Panc1 (cell line): ENCODE results near the gene CBX4.

Source experiments
- CTCF ChIP-seq: fragments of 450-650 bp; IDR thresholded peaks from 2 replicates; pipeline ENCODE4 v1.5.1; 2017; ENCODE audit warnings: mild to moderate bottlenecking
- POLR2AphosphoS5 ChIP-seq: IDR thresholded peaks from 2 replicates; pipeline ENCODE4 v1.6.1; 2012; ENCODE audit warnings: mild to moderate bottlenecking, low read depth, low read length, moderate library complexity
- TCF7L2 ChIP-seq: IDR thresholded peaks from 2 replicates; pipeline ENCODE4 v1.6.1; 2011; ENCODE audit warnings: mild to moderate bottlenecking, low read depth, low read length, inconsistent platforms
- TF ChIP-seq, protein P1 (sequence below), 2 experiments: IDR thresholded peaks; 2 replicates each; pipeline ENCODE4 v1.6.1; 2011 to 2012; ENCODE audit warnings: low read depth in 2 of 2, control low read depth in 1 of 2, low read length in 1 of 2, mild to moderate bottlenecking in 1 of 2, moderate library complexity in 1 of 2; ENCODE audit not compliant: insufficient read depth in 1 of 2

DNA sequence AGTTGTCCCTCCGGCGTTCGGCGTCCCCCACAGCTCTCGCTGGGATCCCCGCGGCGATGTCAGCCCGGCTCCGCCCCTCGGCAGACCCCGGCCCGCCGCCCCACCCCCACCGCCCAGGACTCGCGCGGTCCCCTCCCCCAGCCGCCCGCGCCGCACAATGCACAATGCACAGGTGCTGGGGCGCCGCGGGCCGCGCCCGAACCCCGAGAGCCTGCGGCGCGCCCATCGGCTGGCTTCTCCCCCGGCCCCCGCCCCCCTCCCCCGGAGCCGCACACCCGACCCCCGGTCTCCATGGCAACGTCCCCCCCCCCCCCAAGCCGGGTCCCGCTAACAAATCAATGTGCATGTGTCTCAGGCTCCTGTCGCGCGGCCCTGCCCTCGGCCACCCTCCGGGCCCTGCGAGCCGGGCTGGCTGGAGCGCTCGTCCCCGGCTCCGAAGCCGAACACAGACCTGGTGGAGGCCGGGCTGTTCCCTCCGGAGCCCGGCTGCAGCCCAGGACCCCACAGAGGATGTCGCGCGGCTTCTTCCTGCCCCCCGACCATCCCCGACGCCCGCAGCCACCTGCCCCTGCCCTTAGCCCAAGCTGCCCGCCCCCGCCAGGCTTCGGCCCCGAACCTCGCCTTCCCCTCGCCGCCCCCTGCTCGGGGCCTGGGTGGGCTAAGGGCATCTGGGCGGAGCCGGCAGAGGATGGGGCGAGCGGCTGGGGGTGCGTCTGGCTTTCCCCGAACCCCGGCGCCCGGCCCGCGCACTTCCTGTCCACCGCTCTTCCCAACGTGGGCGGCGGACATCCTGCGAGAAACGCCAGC, 41.5 kb downstream of the CBX4 start:
- no peak for TF ChIP-seq CTCF
- no peak for TF ChIP-seq TCF7L2
- no peak for TF ChIP-seq POLR2AphosphoS5
- TF ChIP-seq, protein P1, sequence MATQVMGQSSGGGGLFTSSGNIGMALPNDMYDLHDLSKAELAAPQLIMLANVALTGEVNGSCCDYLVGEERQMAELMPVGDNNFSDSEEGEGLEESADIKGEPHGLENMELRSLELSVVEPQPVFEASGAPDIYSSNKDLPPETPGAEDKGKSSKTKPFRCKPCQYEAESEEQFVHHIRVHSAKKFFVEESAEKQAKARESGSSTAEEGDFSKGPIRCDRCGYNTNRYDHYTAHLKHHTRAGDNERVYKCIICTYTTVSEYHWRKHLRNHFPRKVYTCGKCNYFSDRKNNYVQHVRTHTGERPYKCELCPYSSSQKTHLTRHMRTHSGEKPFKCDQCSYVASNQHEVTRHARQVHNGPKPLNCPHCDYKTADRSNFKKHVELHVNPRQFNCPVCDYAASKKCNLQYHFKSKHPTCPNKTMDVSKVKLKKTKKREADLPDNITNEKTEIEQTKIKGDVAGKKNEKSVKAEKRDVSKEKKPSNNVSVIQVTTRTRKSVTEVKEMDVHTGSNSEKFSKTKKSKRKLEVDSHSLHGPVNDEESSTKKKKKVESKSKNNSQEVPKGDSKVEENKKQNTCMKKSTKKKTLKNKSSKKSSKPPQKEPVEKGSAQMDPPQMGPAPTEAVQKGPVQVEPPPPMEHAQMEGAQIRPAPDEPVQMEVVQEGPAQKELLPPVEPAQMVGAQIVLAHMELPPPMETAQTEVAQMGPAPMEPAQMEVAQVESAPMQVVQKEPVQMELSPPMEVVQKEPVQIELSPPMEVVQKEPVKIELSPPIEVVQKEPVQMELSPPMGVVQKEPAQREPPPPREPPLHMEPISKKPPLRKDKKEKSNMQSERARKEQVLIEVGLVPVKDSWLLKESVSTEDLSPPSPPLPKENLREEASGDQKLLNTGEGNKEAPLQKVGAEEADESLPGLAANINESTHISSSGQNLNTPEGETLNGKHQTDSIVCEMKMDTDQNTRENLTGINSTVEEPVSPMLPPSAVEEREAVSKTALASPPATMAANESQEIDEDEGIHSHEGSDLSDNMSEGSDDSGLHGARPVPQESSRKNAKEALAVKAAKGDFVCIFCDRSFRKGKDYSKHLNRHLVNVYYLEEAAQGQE (IDR thresholded peaks at IDR 0.05; ENCODE audit: insufficient read depth in 1 of 2, low read depth in 2 of 2, low read length in 1 of 2), result no peak
